Activated naive CD4-positive, alpha-beta T cell treated with anti-CD3 and anti-CD28 coated beads, Interleukin-2, amount 50 U/mL, for 72 hours (primary cell): ENCODE data around the gene MED12L. TPM values are rescaled to one million over a fixed set of nuclear protein-coding genes. Genes with fewer than 3 reads are reported as not detected.
"Not testable (repeated sequence)": the region's sequence is repeated elsewhere in the genome, so short reads cannot be mapped to it uniquely, and the experiment has no call there.

Experiments
- ATAC-seq, 2 donors: fragments of 150-1000 bp; cut with Tn5 transposase; 2 replicates each; pipeline ENCODE4 v1.10.0; 2021; ENCODE audit warnings: mild to moderate bottlenecking in 2 of 2, moderate library complexity in 2 of 2
- DNase-seq, 2 donors: peaks; one replicate each; pipeline ENCODE4 v3.0.0; 2021 to 2022; ENCODE audit warnings: low spot score in 2 of 2
- H3K27ac Mint-ChIP-seq, 2 donors: one replicate each; pipeline ENCODE4 v1.8.0; 2022; ENCODE audit warnings: mild to moderate bottlenecking in 2 of 2, mixed read lengths in 2 of 2
- H3K36me3 Mint-ChIP-seq, 2 donors: one replicate each; pipeline ENCODE4 v1.8.0; 2022; ENCODE audit warnings: mixed read lengths in 2 of 2
- H3K9me3 Mint-ChIP-seq, 2 donors: one replicate each; pipeline ENCODE4 v1.8.0; 2022; ENCODE audit warnings: mixed read lengths in 2 of 2
- total RNA-seq, 2 donors: library from RNA; stranded (reverse); gene quantifications; one replicate each; pipeline ENCODE4 v1.2.3, GENCODE V29; 2022

Gene MED12L, protein sequence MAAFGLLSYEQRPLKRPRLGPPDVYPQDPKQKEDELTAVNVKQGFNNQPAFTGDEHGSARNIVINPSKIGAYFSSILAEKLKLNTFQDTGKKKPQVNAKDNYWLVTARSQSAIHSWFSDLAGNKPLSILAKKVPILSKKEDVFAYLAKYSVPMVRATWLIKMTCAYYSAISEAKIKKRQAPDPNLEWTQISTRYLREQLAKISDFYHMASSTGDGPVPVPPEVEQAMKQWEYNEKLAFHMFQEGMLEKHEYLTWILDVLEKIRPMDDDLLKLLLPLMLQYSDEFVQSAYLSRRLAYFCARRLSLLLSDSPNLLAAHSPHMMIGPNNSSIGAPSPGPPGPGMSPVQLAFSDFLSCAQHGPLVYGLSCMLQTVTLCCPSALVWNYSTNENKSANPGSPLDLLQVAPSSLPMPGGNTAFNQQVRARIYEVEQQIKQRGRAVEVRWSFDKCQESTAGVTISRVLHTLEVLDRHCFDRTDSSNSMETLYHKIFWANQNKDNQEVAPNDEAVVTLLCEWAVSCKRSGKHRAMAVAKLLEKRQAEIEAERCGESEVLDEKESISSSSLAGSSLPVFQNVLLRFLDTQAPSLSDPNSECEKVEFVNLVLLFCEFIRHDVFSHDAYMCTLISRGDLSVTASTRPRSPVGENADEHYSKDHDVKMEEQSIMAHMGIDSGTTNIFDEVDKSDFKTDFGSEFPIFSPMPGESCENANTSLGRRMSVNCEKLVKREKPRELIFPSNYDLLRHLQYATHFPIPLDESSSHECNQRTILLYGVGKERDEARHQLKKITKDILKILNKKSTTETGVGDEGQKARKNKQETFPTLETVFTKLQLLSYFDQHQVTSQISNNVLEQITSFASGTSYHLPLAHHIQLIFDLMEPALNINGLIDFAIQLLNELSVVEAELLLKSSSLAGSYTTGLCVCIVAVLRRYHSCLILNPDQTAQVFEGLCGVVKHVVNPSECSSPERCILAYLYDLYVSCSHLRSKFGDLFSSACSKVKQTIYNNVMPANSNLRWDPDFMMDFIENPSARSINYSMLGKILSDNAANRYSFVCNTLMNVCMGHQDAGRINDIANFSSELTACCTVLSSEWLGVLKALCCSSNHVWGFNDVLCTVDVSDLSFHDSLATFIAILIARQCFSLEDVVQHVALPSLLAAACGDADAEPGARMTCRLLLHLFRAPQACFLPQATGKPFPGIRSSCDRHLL (N-terminal part only)
- total RNA-seq = 1 to 10 TPM; 1.5 to 6.9 TPM

GRCh38 chr3:151085227-151085888, at the start of gene MED12L:
MED12L (plus strand) TSS chr3:151085664; CDS start chr3:151086927, 1,263 bp downstream.
- H3K27ac Mint-ChIP-seq = no peak within 1 kb of the TSS
- no peaks in the 10 kb centered on the region for H3K9me3 Mint-ChIP-seq
- ATAC-seq (peak; percentile 77 to 82), DNase-seq (peak; percentile 76)
- peaks cover 0 to 5% of the 10 kb centered on the region in 2 donors for H3K36me3 Mint-ChIP-seq

DNA sequence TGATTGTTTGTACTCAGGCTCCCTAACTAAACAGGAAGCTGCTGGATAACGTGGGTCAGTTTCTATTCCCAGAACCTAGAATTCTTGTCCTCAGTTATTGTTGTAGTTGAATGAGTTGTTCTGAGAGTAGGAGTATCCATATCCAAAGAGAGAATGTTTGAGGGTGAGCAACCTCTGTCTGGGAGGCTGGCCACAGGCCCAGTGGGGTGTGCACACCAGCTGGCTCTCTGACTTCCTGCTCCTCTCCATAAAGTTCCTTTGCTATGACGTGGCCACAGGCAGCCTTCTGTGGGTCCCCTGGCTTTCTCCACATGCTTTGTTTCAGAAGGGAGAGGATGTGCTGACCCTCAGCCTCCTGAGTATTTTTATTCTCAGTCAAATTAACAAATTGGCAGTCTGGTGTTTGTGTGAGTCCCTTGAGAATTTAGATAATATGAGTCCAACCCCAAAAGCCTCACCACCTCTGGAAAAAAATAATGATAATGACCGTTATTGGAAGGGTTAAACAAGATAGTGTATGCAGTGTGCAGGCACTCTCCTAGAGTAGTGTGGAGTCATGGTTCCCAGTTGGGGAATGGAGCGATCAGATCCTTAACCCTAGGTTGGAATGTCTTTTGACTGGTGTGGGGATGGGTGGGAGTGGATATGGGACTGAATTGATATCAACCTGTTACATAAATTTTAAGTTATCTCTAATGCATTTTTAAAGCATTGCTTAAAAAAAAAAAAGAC, 47.6 kb upstream of the MED12L start:
- no peak for DNase-seq
- Mint-ChIP-seq H3K9me3 (no peaks in the 10 kb centered on the region), H3K27ac (no peak overlapping the region), H3K36me3 (no peaks in the 10 kb centered on the region)
- ATAC-seq = no peak

DNA sequence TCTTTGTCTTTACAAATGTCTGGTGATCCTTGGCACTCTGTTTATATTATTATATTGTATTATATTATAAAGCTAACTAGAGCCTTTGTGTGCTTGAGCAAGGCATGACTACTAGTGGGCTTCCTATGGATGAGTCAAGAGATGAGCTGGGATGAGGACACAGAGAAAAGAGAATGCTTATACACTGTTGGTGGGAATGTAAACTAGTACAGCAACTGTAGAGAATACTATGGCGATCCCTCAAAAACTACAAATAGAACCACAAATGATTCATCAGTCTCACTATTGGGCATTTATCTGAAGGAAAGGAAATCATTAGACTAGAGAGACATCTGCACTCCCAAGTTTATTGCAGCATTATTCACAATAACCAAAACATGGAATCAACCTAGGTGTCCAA, 40.8 kb upstream of the MED12L start:
- no peak for DNase-seq
- Mint-ChIP-seq H3K27ac (no peak overlapping the region), H3K36me3 (no peaks in the 10 kb centered on the region), H3K9me3 (no peaks in the 10 kb centered on the region)
- ATAC-seq = no peak

GRCh38 chr3:151047636-151048035, 37.8 kb upstream of the MED12L start:
- Mint-ChIP-seq H3K9me3 (no peaks in the 10 kb centered on the region), H3K36me3 (no peaks in the 10 kb centered on the region), H3K27ac (no peak overlapping the region)
- ATAC-seq (no peak), DNase-seq (no peak)

GRCh38 chr3:151051533-151051932, 33.9 kb upstream of the MED12L start:
- Mint-ChIP-seq H3K27ac (no peak overlapping the region), H3K36me3 (no peaks in the 10 kb centered on the region), H3K9me3 (no peaks in the 10 kb centered on the region)
- ATAC-seq (no peak), DNase-seq (no peak)

DNA sequence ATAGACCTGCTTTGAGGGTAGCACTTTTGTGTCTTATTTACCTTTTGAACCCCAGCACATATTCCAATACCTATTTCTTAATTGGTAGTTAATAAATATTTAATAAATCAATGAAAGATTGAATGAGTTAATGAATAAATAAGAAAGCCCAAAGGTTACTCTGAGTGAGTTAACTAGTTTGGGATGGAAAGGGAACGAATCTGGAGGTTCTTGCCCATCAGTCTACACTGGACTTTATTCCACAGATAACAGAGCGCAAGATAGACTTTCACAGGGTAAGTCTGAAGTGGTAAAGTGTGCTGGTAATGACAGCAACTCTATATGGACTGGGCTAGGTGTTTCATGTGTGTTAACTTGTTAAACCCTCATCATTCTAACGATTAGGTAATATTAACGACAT, 33.1 kb upstream of the MED12L start:
- no peaks in the 10 kb centered on the region for H3K9me3 Mint-ChIP-seq
- ATAC-seq (no peak), DNase-seq (no peak)
- H3K27ac Mint-ChIP-seq = no peak overlapping the region
- H3K36me3 Mint-ChIP-seq = no peaks in the 10 kb centered on the region

DNA sequence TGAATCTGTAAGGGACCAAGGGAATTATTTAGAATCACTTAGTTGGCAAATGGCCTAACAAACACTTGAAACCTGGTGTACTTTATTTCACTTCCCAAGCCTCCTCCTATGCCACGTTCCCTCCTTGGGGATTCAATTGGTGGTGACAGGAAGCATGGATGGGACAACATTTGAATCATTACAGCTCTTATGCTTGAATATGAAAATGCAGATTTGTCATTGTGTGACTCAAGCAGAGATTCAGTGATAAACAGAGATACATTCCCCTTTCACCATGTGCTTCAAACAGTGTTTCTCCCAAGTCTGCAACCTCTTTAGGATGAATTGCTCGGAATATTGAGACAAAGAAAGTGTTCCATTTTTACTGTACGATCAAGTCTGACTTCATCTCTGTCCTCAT, 32.7 kb upstream of the MED12L start:
- Mint-ChIP-seq H3K27ac (no peak overlapping the region), H3K36me3 (no peaks in the 10 kb centered on the region), H3K9me3 (no peaks in the 10 kb centered on the region)
- DNase-seq = no peak
- no peak for ATAC-seq

DNA sequence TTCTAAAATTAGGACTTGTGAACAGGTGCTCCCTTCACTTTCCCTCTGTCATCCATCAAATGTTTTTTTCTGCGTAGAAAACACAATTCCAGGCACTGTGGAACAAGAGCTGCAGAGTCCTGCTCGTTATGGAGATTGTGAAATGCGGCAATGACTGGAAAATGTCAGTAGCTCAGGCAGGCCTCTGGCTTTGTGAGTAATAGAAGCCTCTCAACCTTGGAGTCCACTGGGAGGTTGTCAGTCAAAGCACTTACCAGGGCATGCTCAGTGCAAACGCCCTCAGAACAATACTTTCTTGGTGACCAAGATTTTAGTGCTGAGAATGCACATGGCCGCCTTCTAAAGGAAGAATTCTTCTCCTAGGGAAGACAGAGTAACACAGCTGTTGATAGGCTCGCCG, 26.7 kb upstream of the MED12L start:
- Mint-ChIP-seq H3K36me3 (no peaks in the 10 kb centered on the region), H3K9me3 (no peaks in the 10 kb centered on the region), H3K27ac (no peak overlapping the region)
- DNase-seq (no peak), ATAC-seq (no peak)

DNA sequence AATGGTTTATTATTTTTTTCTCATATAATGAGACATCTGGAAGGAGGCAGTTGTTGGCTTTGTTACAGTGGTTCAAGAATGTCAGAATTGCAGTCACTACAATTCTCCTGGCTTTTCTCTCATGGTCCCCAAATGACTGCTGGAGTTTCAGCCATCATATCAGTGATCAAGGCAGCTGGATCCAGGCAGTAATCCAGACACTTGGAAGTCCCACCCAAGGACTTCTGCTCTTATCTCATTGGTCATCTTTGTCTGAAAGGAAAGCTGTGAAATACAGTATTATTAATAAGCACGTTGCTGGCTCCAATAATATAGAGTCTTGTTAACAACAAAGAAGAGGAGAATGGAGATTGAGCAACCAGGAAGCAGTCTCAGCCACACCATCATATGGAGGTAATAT, 22.9 kb upstream of the MED12L start:
- DNase-seq (no peak), ATAC-seq (no peak)
- Mint-ChIP-seq H3K9me3 (no peaks in the 10 kb centered on the region), H3K36me3 (no peaks in the 10 kb centered on the region), H3K27ac (no peak overlapping the region)

- Mint-ChIP-seq H3K36me3 (no peaks in the 10 kb centered on the region), H3K9me3 (no peaks in the 10 kb centered on the region), H3K27ac (no peak overlapping the region)
- no peak for DNase-seq
- peak in 1 of 2 donors; percentile 37 for ATAC-seq
Measured at GRCh38 chr3:151067158-151067557, 18.3 kb upstream of the MED12L start.

DNA sequence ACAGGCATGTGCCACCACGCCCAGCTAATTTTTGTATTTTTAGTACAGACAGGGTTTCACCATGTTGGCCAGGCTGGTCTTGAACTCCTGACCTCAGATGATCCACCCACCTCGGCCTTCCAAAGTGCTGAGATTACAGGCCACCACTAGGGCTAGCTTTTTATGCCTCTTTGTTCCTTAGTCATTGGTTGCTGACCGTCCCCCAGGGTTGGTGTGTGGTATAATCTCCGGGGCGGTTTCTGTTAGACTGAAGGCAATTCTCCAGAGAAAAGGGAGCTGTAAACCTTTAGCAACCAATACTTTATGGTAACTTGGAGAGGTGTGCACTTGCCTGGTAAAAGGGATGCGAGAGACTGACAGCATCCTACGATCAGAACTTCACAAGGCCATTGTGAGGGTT, 12.6 kb upstream of the MED12L start:
- DNase-seq, H3K36me3 Mint-ChIP-seq, ATAC-seq, H3K27ac Mint-ChIP-seq, H3K9me3 Mint-ChIP-seq: not testable (repeated sequence)

DNA sequence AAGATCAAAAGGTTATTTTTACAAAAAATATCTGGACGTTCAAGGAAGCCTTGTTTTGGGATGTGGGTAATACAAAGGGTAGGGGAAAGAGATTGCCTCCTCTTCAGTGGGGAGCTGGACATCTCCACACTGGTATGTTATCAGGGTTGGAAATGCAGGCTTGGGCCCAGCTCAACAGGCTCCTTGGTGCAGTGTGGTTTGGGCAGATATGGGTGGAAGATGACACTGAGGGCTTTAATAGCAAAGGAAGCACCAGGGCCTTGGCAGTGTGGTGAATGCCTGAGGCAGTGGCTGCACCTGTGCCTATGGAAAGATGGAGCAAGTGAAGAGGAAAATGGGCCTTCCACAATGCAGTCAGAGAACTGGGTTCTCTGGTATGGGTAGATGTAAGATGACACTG, 11.2 kb upstream of the MED12L start:
- ATAC-seq (no peak), DNase-seq (no peak)
- H3K27ac Mint-ChIP-seq = no peak overlapping the region
- H3K9me3 Mint-ChIP-seq = no peaks in the 10 kb centered on the region
- H3K36me3 Mint-ChIP-seq = no peaks in the 10 kb centered on the region

DNA sequence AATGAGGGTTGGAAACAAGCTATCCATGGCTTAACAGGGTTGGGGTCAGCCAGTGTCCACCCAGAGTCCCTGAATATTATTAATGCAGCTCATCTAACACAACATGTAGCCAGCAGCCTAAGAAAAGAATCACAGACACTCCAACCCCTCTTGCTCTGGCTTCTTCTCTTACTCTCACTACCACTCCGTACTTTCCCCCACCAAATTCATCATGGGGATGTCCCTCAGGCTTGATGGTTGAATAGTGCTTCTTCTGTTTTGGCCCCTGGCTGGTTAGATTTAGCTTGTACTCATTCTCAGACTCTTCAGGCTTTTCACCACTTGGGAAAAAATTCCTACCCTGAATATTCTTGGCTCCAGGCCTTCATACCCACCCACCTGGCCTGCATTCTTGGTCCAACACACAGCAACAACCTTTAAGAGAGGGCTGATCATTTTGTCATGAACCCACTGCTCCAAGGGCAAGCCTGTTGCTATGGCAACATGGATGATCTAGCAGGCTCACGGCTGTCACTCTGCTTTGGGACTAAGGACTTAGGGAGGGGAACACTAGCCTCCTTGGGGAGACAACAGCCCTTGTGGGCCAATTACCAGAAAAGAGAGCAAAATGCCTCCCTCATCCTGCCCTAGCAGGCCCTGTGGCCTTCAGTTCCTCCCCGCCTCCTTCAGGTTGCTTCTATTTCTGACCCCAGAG, 9.4 kb upstream of the MED12L start:
- H3K9me3 Mint-ChIP-seq = no peaks in the 10 kb centered on the region
- no peak for ATAC-seq
- H3K36me3 Mint-ChIP-seq = no peaks in the 10 kb centered on the region
- no peak for DNase-seq
- no peak overlapping the region for H3K27ac Mint-ChIP-seq

- Mint-ChIP-seq H3K27ac (no peak overlapping the region), H3K36me3 (no peaks in the 10 kb centered on the region), H3K9me3 (no peaks in the 10 kb centered on the region)
- DNase-seq = no peak
- no peak for ATAC-seq
Measured at GRCh38 chr3:151076626-151077025, 8.8 kb upstream of the MED12L start.

DNA sequence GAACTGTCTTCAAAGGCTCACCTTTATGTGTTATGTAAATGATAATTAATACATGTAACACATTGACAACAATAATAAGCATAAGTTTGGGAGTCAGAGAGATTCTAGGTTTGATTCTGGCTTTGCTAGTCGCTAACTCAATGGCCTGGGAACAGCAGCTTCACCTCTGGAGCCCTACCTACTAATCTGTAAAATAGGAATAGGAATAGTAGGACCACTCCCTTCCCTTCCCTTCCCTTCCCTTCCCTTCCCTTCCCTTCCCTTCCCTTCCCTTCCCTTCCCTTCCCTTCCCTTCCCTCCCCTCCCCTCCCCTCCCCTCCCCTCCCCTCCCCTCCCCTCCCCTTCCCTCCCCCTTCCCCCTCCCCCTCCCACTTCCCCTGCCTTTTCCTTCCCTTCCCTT, 4.4 kb upstream of the MED12L start:
- H3K36me3 Mint-ChIP-seq, ATAC-seq: not testable (repeated sequence)

More for the DNA sequence above, 4.4 kb upstream of the MED12L start:
- not testable (repeated sequence) for DNase-seq, H3K27ac Mint-ChIP-seq, H3K9me3 Mint-ChIP-seq
